ENCODE measurements around the gene VWA3B. TPM values are rescaled to one million over a fixed set of nuclear protein-coding genes. Genes with fewer than 3 reads are reported as not detected.
"Not testable (repeated sequence)": the region's sequence is repeated elsewhere in the genome, so short reads cannot be mapped to it uniquely, and the experiment has no call there.

VWA3B gene
- total RNA-seq, 2 donors from 2014 or later = 0.78 TPM; not detected in 1

DNA sequence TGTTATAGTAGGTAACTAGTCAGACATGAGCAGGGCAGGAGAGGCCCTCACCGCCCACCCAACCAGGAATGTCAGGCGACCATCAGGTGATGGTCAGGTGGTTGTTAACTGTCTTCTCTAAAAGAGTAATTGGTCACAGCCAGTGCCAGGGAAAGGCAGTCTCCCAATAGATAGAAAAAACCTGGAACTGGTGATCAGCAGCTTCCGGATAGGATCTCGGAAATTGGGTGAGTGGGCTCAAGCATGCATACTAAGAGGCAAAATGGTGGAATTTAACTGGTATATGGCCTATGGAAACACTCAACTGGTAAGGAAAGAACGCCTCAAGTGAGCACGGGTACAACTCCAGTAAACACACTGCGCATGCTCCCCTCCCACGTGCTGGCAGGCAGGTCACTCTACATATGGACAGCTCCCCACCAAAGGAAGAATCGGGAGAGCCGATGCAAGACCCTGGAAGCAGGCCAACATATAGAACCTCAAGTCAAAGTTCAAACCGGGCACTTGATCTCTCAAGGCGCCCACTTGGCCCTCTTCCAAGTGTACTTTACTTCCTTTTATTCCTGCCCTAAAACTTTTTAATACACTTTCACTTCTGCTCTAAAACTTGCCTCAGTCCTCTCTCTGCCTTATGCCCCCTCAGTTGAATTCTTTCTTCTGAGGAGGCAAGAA is 47.7 kb upstream of the VWA3B start:
- TF ChIP-seq, protein P1, sequence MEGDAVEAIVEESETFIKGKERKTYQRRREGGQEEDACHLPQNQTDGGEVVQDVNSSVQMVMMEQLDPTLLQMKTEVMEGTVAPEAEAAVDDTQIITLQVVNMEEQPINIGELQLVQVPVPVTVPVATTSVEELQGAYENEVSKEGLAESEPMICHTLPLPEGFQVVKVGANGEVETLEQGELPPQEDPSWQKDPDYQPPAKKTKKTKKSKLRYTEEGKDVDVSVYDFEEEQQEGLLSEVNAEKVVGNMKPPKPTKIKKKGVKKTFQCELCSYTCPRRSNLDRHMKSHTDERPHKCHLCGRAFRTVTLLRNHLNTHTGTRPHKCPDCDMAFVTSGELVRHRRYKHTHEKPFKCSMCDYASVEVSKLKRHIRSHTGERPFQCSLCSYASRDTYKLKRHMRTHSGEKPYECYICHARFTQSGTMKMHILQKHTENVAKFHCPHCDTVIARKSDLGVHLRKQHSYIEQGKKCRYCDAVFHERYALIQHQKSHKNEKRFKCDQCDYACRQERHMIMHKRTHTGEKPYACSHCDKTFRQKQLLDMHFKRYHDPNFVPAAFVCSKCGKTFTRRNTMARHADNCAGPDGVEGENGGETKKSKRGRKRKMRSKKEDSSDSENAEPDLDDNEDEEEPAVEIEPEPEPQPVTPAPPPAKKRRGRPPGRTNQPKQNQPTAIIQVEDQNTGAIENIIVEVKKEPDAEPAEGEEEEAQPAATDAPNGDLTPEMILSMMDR (IDR thresholded peaks at IDR 0.05) = no peak
- TF ChIP-seq POLR2A (IDR thresholded peaks at IDR 0.05) = no peak
- Histone ChIP-seq H3K4me3 (no peak overlapping the region), H3K4me1 (no peaks in the 10 kb centered on the region), H3K9me3 (no peaks in the 10 kb centered on the region), H3K27ac (no peak overlapping the region), H3K27me3 (no peaks in the 10 kb centered on the region), H3K36me3 (replicated peaks in 1 of 2; ENCODE audit: insufficient read depth in 1 of 2, low read depth in 2 of 2) (no peaks in the 10 kb centered on the region)
- 66% methylated on average over 12 of the region's 12 CpGs for WGBS, 2 donors
- intact Hi-C loops (cut with DNase I) = no loop called here
- ATAC-seq (no peak), DNase-seq (peak; percentile 14 to 51 (median 17))

DNA sequence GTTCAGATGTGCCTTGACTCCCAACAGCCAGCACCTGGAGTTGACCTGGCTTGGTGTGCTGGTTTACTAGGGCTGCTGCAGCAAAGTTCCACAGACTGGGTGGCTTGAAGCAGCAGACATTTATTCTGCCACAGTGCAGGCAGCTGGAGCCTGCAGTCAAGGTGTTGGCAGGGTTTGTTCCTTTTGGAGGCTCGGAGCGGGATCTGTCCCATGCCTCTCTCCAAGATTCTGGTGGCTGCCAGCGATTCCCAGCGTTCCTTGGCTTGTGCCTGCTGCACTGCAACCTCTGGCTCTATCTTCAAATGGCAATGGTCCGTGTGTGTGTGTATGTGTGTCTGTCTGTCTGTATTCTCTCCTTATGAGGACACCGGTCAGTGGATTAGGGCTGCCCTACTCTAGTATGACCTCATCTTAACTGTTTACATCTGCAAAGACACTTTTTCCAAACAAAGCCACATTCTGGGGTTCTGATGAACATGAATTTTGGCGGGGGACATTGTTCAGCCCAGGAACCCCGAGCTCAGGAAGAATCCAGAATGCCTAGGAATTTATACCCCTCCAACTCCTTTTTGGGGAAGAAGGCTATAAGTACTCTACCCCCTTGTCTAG is 46.5 kb upstream of the VWA3B start:
- Histone ChIP-seq H3K27me3 (no peaks in the 10 kb centered on the region), H3K9me3 (no peaks in the 10 kb centered on the region), H3K36me3 (replicated peaks in 1 of 2; ENCODE audit: insufficient read depth in 1 of 2, low read depth in 2 of 2) (no peaks in the 10 kb centered on the region), H3K4me3 (no peak overlapping the region), H3K4me1 (no peaks in the 10 kb centered on the region), H3K27ac (no peak overlapping the region)
- intact Hi-C loops (cut with DNase I) = no loop called here
- TF ChIP-seq, protein P1 (IDR thresholded peaks at IDR 0.05) = no peak
- no peak for TF ChIP-seq POLR2A (IDR thresholded peaks at IDR 0.05)
- ATAC-seq (no peak), DNase-seq (no peak)
- WGBS, 2 donors = 90 to 93% methylated on average over 3 to 8 of the region's 8 CpGs

DNA sequence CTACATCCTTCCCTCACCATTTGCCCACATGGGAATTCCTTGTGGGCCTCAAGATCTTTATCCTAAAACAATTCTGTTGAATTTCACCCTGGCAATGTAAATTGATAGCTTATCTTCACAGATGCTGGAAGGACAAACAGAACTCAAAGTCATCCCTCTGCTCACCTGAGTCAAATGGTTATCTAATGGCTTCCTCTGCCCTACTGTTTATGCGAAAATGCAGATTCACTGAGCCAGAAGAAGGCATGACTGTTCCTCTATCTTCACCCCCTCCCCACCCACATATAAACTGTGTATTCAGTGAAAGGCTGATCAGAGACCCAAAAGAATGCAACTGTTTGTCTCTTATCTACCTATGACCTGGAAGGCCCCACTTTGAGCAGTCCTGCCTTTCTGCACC is 43.9 kb upstream of the VWA3B start:
- H3K4me3 ChIP-seq = no peak overlapping the region
- H3K9me3 ChIP-seq = no peaks in the 10 kb centered on the region
- no peaks in the 10 kb centered on the region for H3K36me3 ChIP-seq (replicated peaks in 1 of 2; ENCODE audit: insufficient read depth in 1 of 2, low read depth in 2 of 2)
- intact Hi-C loops (cut with DNase I) = no loop called here
- WGBS, 2 donors = 80 to 93% methylated on average over 1 of the region's 1 CpG
- no peak for ATAC-seq
- H3K27ac ChIP-seq = no peak overlapping the region
- TF ChIP-seq POLR2A (IDR thresholded peaks at IDR 0.05) = no peak
- TF ChIP-seq, protein P1 (IDR thresholded peaks at IDR 0.05) = no peak
- no peak for DNase-seq
- no peaks in the 10 kb centered on the region for H3K27me3 ChIP-seq
- H3K4me1 ChIP-seq = no peaks in the 10 kb centered on the region

DNA sequence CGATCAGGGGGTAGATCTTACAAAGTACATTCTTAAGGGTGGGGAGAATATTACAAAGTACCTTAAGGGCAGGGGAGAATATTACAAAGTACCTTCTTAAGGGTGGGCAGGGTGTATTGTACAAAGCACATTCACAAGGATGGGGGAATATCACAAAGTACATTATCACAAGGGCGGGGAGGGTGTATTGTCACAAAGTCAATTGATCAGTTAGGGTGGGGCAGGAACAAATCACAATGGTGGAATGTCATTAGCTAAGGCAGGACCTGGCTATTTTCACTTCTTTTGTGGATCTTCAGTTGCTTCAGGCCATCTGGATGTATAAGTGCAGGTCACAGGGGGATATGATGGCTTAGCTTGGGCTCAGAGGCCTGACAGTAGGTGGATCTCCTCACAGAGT is 42.2 kb upstream of the VWA3B start:
- H3K36me3 ChIP-seq (replicated peaks in 1 of 2; ENCODE audit: insufficient read depth in 1 of 2, low read depth in 2 of 2); H3K9me3 ChIP-seq; intact Hi-C loops (cut with DNase I); H3K4me3 ChIP-seq; H3K27me3 ChIP-seq; H3K27ac ChIP-seq; DNase-seq; H3K4me1 ChIP-seq; ATAC-seq: not testable (repeated sequence)
- 94 to 95% methylated on average over 2 of the region's 2 CpGs for WGBS, 2 donors

DNA sequence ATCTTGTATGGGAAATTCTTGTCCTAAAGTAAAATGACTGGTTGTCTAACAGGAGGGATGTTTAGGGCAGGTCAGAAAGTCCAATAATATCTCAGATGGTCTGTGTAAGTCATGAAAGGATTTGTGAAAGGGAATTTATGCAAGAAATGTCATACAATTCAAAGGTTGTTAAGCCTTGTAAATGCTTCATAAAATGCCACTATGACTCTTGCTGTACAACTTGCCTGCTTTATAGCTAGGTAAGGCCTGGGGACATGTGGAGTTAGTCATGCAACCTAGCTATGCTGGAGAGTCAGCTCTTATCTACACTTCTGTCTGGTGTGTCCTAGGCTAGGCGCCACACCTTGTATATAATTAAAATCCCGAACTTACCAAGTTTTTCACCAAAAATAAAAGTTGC is 36.9 kb upstream of the VWA3B start:
- intact Hi-C loops (cut with DNase I) = no loop called here
- Histone ChIP-seq H3K36me3 (replicated peaks in 1 of 2; ENCODE audit: insufficient read depth in 1 of 2, low read depth in 2 of 2) (no peaks in the 10 kb centered on the region), H3K4me1 (no peaks in the 10 kb centered on the region), H3K9me3 (no peaks in the 10 kb centered on the region), H3K27ac (no peak overlapping the region), H3K4me3 (no peak overlapping the region), H3K27me3 (no peaks in the 10 kb centered on the region)
- TF ChIP-seq, protein P1 (IDR thresholded peaks at IDR 0.05) = no peak
- TF ChIP-seq POLR2A (IDR thresholded peaks at IDR 0.05) = no peak
- DNase-seq (no peak), ATAC-seq (no peak)
- 82 to 87% methylated on average over 2 of the region's 2 CpGs for WGBS, 2 donors

Data from body of pancreas (tissue), 4 donors.